BE2C (cell line): ENCODE results near the gene SERGEF.

Experiments used
- DNase-seq: peaks from one replicate; pipeline ENCODE4 v3.0.0-alpha.2; 2020
- H3K27me3 ChIP-seq: fragments of 250-450 bp; sonication (Bioruptor Pico); 2 replicates; pipeline ENCODE4 v1.5.1; 2020; ENCODE audit warnings: mild to moderate bottlenecking
- H3K36me3 ChIP-seq: fragments of 250-450 bp; sonication (Bioruptor Pico); 2 replicates; pipeline ENCODE4 v1.5.1; 2020; ENCODE audit warnings: mild to moderate bottlenecking
- H3K4me1 ChIP-seq: fragments of 250-450 bp; sonication (Bioruptor Pico); 2 replicates; pipeline ENCODE4 v1.5.1; 2020
- H3K4me3 ChIP-seq: 2 replicates; pipeline ENCODE4 v1.5.1; 2011; ENCODE audit warnings: low read depth, low read length
- H3K9me3 ChIP-seq: fragments of 250-450 bp; sonication (Bioruptor Pico); 2 replicates; pipeline ENCODE4 v1.5.1; 2020
- TF ChIP-seq, protein P1 (sequence below): IDR thresholded peaks from 2 replicates; pipeline ENCODE4 v1.5.1; 2012; ENCODE audit warnings: mild to moderate bottlenecking, low read depth, low read length

The SERGEF gene

DNA sequence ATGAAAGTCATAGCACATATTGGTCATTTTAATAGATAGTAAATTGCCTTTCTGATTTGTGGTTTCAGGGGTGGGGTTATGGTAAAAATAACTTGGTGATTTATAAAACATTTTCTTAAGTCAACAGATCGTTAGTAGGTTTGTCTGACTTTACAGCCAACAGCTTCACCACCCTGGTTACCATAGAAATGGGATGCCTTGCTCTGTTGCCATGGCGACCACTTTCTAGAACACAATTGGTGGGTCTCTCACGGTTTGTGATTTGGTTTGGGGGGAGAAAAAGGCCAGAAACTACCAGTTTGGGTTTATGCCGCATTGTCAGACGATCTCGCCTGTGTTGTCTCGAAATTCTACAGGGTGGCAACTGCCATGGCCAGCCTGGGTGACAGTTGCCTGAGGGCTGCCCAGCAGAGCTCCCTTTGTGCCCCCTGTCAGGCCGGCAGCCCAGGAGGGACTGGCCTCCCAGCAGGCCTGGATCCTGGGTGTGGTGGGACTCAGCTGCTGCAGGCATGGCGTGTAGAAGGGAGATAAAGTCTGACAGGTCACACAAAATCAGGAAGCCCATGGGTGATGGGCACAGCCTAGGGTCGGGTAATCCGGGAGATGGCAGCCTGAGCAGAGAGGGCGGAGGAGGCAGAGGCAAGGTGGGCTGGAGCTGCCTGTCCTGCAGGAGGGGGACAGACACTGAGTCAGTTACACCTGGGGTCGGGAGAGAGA lies 247.3 kb downstream of the SERGEF start:
- TF ChIP-seq, protein P1, sequence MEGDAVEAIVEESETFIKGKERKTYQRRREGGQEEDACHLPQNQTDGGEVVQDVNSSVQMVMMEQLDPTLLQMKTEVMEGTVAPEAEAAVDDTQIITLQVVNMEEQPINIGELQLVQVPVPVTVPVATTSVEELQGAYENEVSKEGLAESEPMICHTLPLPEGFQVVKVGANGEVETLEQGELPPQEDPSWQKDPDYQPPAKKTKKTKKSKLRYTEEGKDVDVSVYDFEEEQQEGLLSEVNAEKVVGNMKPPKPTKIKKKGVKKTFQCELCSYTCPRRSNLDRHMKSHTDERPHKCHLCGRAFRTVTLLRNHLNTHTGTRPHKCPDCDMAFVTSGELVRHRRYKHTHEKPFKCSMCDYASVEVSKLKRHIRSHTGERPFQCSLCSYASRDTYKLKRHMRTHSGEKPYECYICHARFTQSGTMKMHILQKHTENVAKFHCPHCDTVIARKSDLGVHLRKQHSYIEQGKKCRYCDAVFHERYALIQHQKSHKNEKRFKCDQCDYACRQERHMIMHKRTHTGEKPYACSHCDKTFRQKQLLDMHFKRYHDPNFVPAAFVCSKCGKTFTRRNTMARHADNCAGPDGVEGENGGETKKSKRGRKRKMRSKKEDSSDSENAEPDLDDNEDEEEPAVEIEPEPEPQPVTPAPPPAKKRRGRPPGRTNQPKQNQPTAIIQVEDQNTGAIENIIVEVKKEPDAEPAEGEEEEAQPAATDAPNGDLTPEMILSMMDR = no peak
- Histone ChIP-seq H3K4me3 (no peak overlapping the region), H3K9me3 (no peaks in the 10 kb centered on the region), H3K4me1 (peaks cover 11% of the 10 kb centered on the region), H3K27me3 (no peaks in the 10 kb centered on the region), H3K36me3 (no peaks in the 10 kb centered on the region)
- peak; percentile 27 for DNase-seq

- TF ChIP-seq, protein P1 = no peak
Observed at GRCh38 chr11:17764446-17765218, 248.2 kb downstream of the SERGEF start.

DNA sequence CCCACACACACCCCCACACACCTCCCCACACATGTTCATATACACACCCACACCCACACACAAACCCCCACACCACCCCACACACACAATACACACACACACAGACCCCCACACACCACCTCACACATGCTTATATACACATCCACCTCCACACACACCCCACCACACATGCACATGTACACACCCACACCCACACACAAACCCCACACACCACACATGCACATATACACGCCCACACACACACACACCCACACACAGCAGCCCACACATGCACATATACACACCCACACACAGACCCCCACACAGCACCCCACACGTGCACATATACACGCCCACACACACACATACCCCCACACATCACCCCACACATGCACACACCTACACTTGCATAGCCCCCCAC lies 249.1 kb downstream of the SERGEF start:
- Histone ChIP-seq H3K4me1 (peaks cover 11% of the 10 kb centered on the region), H3K4me3 (no peak overlapping the region), H3K27me3 (no peaks in the 10 kb centered on the region), H3K36me3 (no peaks in the 10 kb centered on the region), H3K9me3 (no peaks in the 10 kb centered on the region)
- no peak for DNase-seq
- TF ChIP-seq, protein P1 = no peak

More at GRCh38 chr11:17764446-17765218, 248.2 kb downstream of the SERGEF start:
- peak; percentile 47 for DNase-seq
- Histone ChIP-seq H3K4me3 (no peak overlapping the region), H3K27me3 (no peaks in the 10 kb centered on the region), H3K9me3 (no peaks in the 10 kb centered on the region), H3K4me1 (peaks cover 11% of the 10 kb centered on the region), H3K36me3 (no peaks in the 10 kb centered on the region)

- TF ChIP-seq, protein P1 = no peak
- DNase-seq = no peak
- Histone ChIP-seq H3K9me3 (no peaks in the 10 kb centered on the region), H3K27me3 (no peaks in the 10 kb centered on the region), H3K4me3 (no peak overlapping the region), H3K4me1 (peaks cover 11% of the 10 kb centered on the region), H3K36me3 (no peaks in the 10 kb centered on the region)
Observed at GRCh38 chr11:17763244-17763643, 249.6 kb downstream of the SERGEF start.

GRCh38 chr11:17762309-17762974 lies 250.4 kb downstream of the SERGEF start:
- H3K4me1 ChIP-seq = peaks cover 11% of the 10 kb centered on the region
- H3K27me3 ChIP-seq = no peaks in the 10 kb centered on the region
- H3K4me3 ChIP-seq = no peak overlapping the region
- H3K36me3 ChIP-seq = no peaks in the 10 kb centered on the region
- TF ChIP-seq, protein P1 = no peak
- H3K9me3 ChIP-seq = no peaks in the 10 kb centered on the region
- DNase-seq = no peak
